ENCODE data around the gene MEP1A. TPM values are rescaled to one million over a fixed set of nuclear protein-coding genes. Genes with fewer than 3 reads are reported as not detected.
A peak's percentile ranks its signal among the peaks of the same experiment; 100 is the strongest.

Gene MEP1A
- total and polyA plus RNA-seq, 4 donors, result 0.06 to 0.11 (median 0.08) TPM

- no peaks in the 10 kb centered on the region for H3K4me1 ChIP-seq (ENCODE audit: control insufficient read depth in 5 of 5, insufficient read depth in 5 of 5, low read length in 5 of 5)
- H3K36me3 ChIP-seq (ENCODE audit: control insufficient read depth in 4 of 4, insufficient read depth in 4 of 4, low read length in 4 of 4), result no peaks in the 10 kb centered on the region
- no peak overlapping the region for H3K27ac ChIP-seq (ENCODE audit: low read depth in 1 of 2, low read length in 1 of 2)
- ATAC-seq (ENCODE audit: insufficient read depth, low FRiP score), result no peak
- H3K27me3 ChIP-seq (ENCODE audit: control insufficient read depth in 3 of 3, insufficient read depth in 3 of 3, low read length in 2 of 3), result no peaks in the 10 kb centered on the region
- no peak for TF ChIP-seq CTCF (IDR thresholded peaks at IDR 0.05; ENCODE audit: control extremely low read depth, extremely low read depth)
- H3K9ac ChIP-seq (ENCODE audit: insufficient read depth in 1 of 2, low read length in 2 of 2), result no peak overlapping the region
- WGBS, 2 donors, result 95 to 98% methylated on average over 5 of the region's 5 CpGs
- no peak for DNase-seq
- H3K9me3 ChIP-seq (ENCODE audit: control insufficient read depth in 4 of 4, insufficient read depth in 3 of 4, low read length in 3 of 4), result no peaks in the 10 kb centered on the region
- no peak overlapping the region for H3K4me3 ChIP-seq
These were observed 28.2 kb upstream of the MEP1A start for GRCh38 chr6:46764961-46765360.

- TF ChIP-seq CTCF (IDR thresholded peaks at IDR 0.05; ENCODE audit: control extremely low read depth, extremely low read depth), result no peak
- Histone ChIP-seq H3K27ac (ENCODE audit: low read depth in 1 of 2, low read length in 1 of 2) (no peak overlapping the region), H3K4me1 (ENCODE audit: control insufficient read depth in 5 of 5, insufficient read depth in 5 of 5, low read length in 5 of 5) (peaks cover 0 to 3% (median 0%) of the 10 kb centered on the region in 5 donors), H3K4me3 (no peak overlapping the region), H3K9me3 (ENCODE audit: control insufficient read depth in 4 of 4, insufficient read depth in 3 of 4, low read length in 3 of 4) (no peaks in the 10 kb centered on the region), H3K27me3 (ENCODE audit: control insufficient read depth in 3 of 3, insufficient read depth in 3 of 3, low read length in 2 of 3) (no peaks in the 10 kb centered on the region), H3K9ac (ENCODE audit: insufficient read depth in 1 of 2, low read length in 2 of 2) (no peak overlapping the region), H3K36me3 (ENCODE audit: control insufficient read depth in 4 of 4, insufficient read depth in 4 of 4, low read length in 4 of 4) (no peaks in the 10 kb centered on the region)
- DNase-seq (no peak), ATAC-seq (ENCODE audit: insufficient read depth, low FRiP score) (no peak)
- 81 to 91% methylated on average over 1 of the region's 1 CpG for WGBS, 2 donors
These were observed 21.2 kb upstream of the MEP1A start for GRCh38 chr6:46772016-46772415.

- peaks cover 0 to 3% (median 0%) of the 10 kb centered on the region in 5 donors for H3K4me1 ChIP-seq (ENCODE audit: control insufficient read depth in 5 of 5, insufficient read depth in 5 of 5, low read length in 5 of 5)
- DNase-seq (peak in 2 of 3 donors; percentile 26 to 27), ATAC-seq (ENCODE audit: insufficient read depth, low FRiP score) (peak; percentile 38)
- 37 to 58% methylated on average over 2 of the region's 2 CpGs for WGBS, 2 donors
- no peaks in the 10 kb centered on the region for H3K9me3 ChIP-seq (ENCODE audit: control insufficient read depth in 4 of 4, insufficient read depth in 3 of 4, low read length in 3 of 4)
- no peak overlapping the region for H3K4me3 ChIP-seq
- H3K27me3 ChIP-seq (ENCODE audit: control insufficient read depth in 3 of 3, insufficient read depth in 3 of 3, low read length in 2 of 3), result peaks cover 0 to under 1% (median 0%) of the 10 kb centered on the region in 3 donors
- no peak overlapping the region for H3K27ac ChIP-seq (ENCODE audit: low read depth in 1 of 2, low read length in 1 of 2)
- TF ChIP-seq CTCF (IDR thresholded peaks at IDR 0.05; ENCODE audit: control extremely low read depth, extremely low read depth), result no peak
- no peaks in the 10 kb centered on the region for H3K36me3 ChIP-seq (ENCODE audit: control insufficient read depth in 4 of 4, insufficient read depth in 4 of 4, low read length in 4 of 4)
- no peak overlapping the region for H3K9ac ChIP-seq (ENCODE audit: insufficient read depth in 1 of 2, low read length in 2 of 2)
These were observed 20.4 kb upstream of the MEP1A start for GRCh38 chr6:46772762-46773161.
